GM06990 (cell line): Measurements from ENCODE around the gene GRID1.

Experiments used
- DNase-seq: peaks from one replicate; pipeline ENCODE4 v3.0.0-alpha.2; 2011; ENCODE audit not compliant: insufficient read length; ENCODE audit errors: extremely low read depth
- H3K27me3 ChIP-seq: replicated peaks from 2 replicates; pipeline ENCODE4 v1.6.0; 2011; ENCODE audit warnings: low read length; ENCODE audit not compliant: control insufficient read depth, insufficient read depth
- H3K36me3 ChIP-seq: 2 replicates; pipeline ENCODE4 v1.5.1; 2011; ENCODE audit warnings: low read length; ENCODE audit not compliant: control insufficient read depth, insufficient read depth
- H3K4me3 ChIP-seq: replicated peaks from 2 replicates; pipeline ENCODE4 v1.5.1; 2011; ENCODE audit warnings: low read depth, mild to moderate bottlenecking, control low read depth, low read length
- CTCF ChIP-seq: IDR thresholded peaks from 2 replicates; pipeline ENCODE4 v1.5.1; 2011; ENCODE audit warnings: low read length, control low read depth, mild to moderate bottlenecking, inconsistent platforms; ENCODE audit not compliant: insufficient read depth, poor library complexity, severe bottlenecking

GRID1 gene

GRCh38 chr10:86048571-86048970, 318.0 kb downstream of the GRID1 start:
- no peaks in the 10 kb centered on the region for H3K36me3 ChIP-seq
- no peaks in the 10 kb centered on the region; the same call in none of the 2 replicates for H3K27me3 ChIP-seq
- TF ChIP-seq CTCF: no peak
- H3K4me3 ChIP-seq: no peak overlapping the region
- DNase-seq: no peak

- DNase-seq: peak; percentile 7
- Histone ChIP-seq H3K27me3 (no peaks in the 10 kb centered on the region; the same call in 1 of the 2 replicates), H3K36me3 (no peaks in the 10 kb centered on the region), H3K4me3 (no peak overlapping the region)
- no peak for TF ChIP-seq CTCF
Measured at GRCh38 chr10:86047588-86047987, 319.0 kb downstream of the GRID1 start.

- DNase-seq: peak; percentile 10
Measured at GRCh38 chr10:86046845-86047460, 319.6 kb downstream of the GRID1 start.

GRCh38 chr10:86045896-86046295, 320.7 kb downstream of the GRID1 start:
- no peak for TF ChIP-seq CTCF
- no peak for DNase-seq

More at GRCh38 chr10:86046845-86047460, 319.6 kb downstream of the GRID1 start:
- Histone ChIP-seq H3K4me3 (no peak overlapping the region), H3K36me3 (no peaks in the 10 kb centered on the region), H3K27me3 (no peaks in the 10 kb centered on the region; the same call in 1 of the 2 replicates)
- no peak for TF ChIP-seq CTCF

GRCh38 chr10:86044029-86044428, 322.6 kb downstream of the GRID1 start:
- TF ChIP-seq CTCF: no peak
- no peaks in the 10 kb centered on the region for H3K36me3 ChIP-seq
- DNase-seq: no peak
- H3K4me3 ChIP-seq: no peak overlapping the region
- no peaks in the 10 kb centered on the region for H3K27me3 ChIP-seq

More at GRCh38 chr10:86045896-86046295, 320.7 kb downstream of the GRID1 start:
- H3K27me3 ChIP-seq: no peaks in the 10 kb centered on the region; the same call in 1 of the 2 replicates
- no peaks in the 10 kb centered on the region for H3K36me3 ChIP-seq
- no peak overlapping the region for H3K4me3 ChIP-seq
